ENCODE results near the gene OSBPL10.

DNA sequence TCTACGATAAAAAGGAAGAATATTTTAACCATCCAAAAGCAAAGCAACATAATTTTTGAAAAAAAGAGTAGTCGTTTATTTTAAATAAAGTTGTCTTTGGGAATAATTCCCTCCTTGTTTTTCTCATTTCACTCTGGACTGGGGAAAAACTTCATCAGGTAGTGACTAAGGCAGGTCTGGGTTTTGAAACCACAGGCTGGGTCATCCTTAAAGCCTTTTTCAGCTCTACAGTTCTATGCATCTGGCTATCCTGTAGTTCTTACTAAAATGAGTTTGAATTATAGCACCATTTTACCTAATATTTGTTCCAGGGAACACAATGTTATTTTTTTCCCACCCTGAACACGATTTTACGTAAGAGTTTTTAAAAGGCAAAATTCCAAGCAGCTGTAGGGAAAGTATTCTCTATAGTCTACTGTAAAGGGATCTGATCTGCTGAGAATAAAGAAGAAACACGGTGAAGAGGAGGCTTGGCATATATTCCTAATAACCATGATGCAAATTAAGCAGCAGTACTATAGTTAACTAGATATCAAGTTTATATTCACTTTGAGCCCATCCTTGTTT lies 107.7 kb downstream of the OSBPL10 start:
- TF ChIP-seq, protein P1, sequence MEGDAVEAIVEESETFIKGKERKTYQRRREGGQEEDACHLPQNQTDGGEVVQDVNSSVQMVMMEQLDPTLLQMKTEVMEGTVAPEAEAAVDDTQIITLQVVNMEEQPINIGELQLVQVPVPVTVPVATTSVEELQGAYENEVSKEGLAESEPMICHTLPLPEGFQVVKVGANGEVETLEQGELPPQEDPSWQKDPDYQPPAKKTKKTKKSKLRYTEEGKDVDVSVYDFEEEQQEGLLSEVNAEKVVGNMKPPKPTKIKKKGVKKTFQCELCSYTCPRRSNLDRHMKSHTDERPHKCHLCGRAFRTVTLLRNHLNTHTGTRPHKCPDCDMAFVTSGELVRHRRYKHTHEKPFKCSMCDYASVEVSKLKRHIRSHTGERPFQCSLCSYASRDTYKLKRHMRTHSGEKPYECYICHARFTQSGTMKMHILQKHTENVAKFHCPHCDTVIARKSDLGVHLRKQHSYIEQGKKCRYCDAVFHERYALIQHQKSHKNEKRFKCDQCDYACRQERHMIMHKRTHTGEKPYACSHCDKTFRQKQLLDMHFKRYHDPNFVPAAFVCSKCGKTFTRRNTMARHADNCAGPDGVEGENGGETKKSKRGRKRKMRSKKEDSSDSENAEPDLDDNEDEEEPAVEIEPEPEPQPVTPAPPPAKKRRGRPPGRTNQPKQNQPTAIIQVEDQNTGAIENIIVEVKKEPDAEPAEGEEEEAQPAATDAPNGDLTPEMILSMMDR (IDR thresholded peaks at IDR 0.05): no peak
- no peak for TF ChIP-seq POLR2AphosphoS5 (IDR thresholded peaks at IDR 0.05)

All from stomach (tissue), 4 donors.